NCI-H146 treated with DMSO at 0.1 percent for 48 hours (cell line): Measurements from ENCODE around the gene POLE.

Experiments
- DNase-seq: peaks from one replicate; lab custom pipeline; 2025; ENCODE audit not compliant: unreplicated experiment; lab: John Stamatoyannopoulos, UW

POLE gene

DNA sequence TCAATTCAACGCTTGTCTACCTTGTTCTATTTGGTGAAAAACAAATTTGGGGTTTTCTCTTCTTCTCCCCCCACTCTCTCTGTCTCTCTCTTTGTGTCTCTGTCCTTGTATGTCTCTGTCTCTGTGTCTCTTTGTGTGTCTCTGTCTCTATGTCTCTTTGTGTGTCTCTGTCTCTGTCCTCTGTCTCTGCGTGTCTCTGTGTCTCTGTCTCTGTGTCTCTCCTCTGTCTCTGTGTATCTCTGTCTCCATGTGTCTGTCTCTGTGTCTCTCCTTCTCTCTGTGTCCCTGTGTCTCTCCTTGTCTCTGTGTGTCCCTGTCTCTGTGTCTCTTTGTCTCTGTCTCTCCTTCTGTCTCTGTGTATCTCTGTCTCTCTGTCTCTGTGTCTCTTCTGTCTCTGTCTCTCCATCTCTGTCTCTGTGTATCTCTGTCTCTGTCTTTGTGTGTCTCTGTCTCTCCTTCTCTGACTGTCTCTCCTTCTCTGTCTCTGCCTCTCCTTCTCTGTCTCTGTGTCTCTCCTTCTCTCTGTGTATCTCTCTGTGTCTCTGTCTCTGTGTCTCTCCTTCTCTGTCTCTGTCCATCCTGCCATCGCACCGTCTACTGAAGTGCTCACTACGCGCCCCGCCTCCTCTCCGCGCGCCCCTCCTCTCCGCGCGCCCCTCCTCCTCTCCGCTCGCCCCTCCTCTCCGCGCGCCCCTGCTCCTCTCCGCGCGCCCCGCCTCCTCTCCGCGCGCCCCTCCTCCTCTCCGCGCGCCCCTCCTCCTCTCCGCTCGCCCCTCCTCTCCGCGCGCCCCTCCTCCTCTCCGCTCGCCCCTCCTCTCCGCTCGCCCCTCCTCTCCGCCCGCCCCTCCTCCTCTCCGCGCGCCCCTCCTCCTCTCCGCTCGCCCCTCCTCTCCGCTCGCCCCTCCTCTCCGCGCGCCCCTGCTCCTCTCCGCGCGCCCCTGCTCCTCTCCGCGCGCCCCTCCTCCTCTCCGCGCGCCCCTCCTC lies 89.5 kb downstream of the POLE start:
- DNase-seq: peak; percentile 11

- DNase-seq: no peak
Observed at GRCh38 chr12:132596016-132596415, 91.1 kb downstream of the POLE start.

DNA sequence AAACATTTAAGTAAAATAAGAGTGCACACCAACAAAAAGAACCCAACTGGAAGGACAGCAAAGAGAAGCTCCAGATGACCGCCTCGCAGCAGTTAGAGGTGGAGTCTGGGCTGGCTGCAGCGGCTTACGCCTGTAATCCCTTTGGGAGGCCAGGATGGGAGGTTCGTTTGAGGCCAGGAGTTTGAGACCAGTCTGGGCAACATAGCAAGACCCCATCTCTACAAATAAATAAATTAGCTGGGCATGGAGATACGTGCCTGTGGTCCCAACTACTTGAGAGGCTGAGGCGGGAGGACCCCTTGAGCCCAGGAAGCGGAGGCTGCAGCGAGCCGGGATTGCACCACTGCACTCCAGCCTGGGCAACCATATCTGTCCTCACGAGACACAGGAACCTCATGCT lies 92.0 kb downstream of the POLE start:
- no peak for DNase-seq

- DNase-seq: peak; percentile 98
Observed at GRCh38 chr12:132593938-132594358, 93.2 kb downstream of the POLE start.

GRCh38 chr12:132593521-132593920 lies 93.6 kb downstream of the POLE start:
- no peak for DNase-seq

GRCh38 chr12:132593071-132593470 lies 94.1 kb downstream of the POLE start:
- DNase-seq: no peak

DNA sequence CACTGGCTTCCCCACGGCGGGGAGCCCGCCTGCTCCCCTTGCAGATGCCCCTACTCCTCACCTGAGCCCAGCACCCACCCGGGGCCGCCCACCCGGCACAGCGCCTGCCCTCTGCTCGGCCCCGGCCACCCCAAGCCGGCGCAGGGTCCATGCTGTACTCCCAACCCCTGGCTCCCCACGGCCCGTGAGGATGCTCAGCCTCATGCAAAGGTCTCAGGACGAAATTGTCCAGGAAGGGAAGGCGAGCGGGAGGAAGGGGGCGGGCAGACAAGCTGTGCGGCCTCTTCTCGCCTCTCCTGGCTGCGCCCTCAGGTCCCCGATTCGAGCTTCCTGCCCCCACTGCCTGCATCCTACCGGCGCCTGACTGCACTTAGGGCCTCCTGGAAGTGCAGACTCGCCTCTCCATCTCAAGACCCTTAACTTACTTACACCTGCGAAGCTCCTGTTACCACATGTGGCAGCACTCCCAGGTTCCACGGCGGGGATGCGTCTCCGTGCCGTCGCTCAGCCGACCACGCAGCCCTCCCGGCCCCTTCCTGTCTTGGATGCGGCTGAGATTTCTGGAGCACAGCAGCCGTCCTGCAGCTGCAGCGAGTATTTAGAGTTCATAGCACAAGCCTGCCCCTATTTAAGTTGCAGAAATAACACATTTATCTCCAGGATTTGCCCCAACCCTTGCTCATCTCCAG lies 94.7 kb downstream of the POLE start:
- DNase-seq: no peak

DNA sequence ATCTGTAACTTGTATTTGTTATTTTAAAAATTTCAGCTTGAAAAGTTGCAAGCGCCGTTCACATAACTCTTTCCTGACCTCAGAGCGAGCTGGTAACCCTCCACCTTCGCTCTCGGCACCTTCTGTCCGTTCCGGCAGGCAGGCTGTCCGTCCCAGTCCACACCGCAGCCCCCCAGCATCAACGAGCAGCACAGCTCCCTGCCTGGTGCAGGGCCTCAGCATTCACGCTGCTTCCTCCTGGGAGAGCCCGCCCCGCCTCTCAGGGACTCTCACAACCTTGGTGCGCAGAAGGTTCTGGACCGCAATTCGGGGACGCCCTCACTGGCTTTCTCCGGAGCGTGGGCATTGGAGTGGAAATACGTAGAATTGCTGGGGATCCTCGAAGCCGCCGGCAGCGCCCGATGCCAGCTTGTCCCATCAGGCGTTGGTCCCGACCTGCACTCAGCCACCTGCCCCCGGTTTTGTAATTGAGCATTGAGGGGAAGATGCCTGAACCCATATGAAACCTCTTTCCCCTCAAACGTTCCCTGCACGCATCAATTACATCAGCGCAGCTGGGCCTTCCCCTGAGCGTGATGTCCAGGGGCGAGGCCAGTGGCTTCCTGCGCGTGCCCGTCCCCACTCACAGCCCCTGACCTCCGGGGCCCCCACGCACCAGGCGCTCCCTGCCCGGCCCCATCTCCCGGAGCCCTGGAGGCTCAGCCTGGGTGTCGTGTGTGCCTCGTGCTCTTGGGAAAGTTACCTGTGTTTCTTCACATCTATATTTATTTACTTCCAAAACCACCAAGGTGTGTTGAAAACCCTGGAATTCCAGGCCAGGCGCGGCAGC lies 95.8 kb downstream of the POLE start:
- no peak for DNase-seq

DNA sequence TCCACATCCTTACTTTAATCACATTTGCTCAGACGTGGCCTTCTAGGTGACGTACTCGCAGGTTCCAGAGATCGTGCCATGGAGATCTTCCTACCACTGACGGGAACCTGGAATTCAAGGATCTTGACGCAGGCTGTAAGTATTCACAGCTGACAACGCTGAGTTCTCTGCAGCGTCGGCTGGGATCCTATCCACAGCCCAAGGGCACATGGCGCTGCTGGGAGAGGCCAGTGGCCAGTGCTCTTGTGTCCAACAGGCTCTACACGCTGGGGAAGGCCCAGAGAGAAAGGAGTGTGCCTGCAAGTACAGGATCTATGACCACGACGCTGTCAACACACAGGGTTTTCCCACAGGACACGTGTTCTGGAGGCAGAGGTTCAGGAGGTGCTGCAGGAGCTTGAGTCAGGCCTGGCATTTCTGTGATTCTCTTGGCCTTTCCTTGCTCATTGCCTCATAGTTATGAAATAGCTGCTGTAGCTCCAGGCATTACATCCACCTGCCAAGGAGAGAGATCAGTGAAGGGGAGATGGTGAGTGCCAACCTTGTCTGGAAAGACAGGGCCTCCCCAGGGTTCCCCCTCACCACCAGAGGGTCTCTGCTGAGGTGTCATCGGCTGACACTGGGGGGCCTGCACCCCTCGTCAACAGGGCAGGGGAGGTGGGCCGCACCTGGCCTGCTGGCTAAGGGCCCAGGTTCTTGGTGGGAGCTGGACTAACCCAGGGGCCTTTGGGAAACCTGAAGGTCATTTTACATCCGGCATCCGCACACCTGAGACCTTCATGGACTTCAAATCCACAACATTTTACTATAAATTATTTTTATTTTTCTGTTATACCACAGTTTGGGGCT lies 98.1 kb downstream of the POLE start:
- DNase-seq: no peak

- no peak for DNase-seq
Observed at GRCh38 chr12:132588319-132588718, 98.8 kb downstream of the POLE start.

- no peak for DNase-seq
Observed at GRCh38 chr12:132587781-132588180, 99.4 kb downstream of the POLE start.

GRCh38 chr12:132586929-132587328 lies 100.2 kb downstream of the POLE start:
- DNase-seq: no peak

DNA sequence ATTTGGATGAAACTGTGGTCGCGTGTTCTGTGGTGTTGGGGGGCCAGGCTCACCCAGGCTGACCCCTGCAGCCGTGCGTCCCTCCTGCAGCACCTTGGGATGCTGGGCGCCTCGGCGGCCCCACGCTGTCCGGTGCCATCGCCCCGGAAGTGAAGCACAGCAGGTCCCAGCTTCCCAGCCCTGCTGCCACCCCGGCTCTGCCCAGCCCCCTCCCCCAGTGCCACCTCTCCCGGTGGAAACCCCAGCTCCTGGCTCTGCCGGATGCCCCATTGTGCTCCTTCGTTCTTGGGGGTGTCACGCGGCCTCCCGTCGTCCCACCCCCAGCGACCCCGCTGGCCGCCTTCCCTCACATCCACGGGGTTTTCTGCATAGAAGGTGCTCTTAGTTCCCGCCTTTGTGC lies 102.0 kb downstream of the POLE start:
- DNase-seq: no peak

DNA sequence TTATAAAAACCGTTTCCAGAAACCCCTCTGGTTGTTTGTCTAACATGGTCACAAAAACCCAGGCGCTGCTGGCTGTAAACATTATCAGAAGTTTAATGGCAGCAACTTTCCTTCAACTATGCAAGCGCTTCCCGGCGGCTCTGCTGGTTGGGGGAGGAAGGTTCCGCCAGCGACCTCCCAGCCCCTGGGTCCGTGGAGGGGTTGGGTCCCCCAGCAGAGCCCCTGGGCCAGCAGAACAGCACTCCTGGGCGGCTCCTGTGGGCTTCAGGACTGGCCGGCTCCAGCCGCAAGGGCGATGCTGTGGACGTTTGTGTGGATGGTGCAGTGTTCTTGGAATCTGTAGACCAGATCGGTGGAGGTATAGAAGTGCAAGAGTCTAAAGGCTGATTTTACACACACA lies 102.7 kb downstream of the POLE start:
- no peak for DNase-seq

DNA sequence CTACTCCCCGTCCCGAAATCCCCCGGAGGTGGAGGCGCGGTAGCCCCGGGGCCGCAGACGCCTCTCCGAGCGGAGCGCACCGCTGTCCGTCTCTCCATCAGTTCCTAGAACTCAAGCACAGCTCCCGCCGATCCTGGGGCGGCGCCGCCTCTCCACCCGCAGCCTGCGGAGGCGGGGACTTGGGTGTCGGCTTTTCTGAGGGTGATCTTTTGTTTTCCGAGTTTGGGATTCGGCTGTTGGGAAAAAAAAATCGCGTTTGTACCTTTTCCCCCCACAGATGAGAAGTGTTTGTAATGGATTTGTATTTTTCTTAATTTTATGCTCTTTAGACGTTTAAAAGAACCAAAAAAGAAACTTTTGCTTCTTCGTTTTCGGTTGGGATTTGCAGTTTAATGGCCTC lies 103.4 kb downstream of the POLE start:
- no peak for DNase-seq

- DNase-seq: no peak
Observed at GRCh38 chr12:132583411-132583710, 103.8 kb downstream of the POLE start.

GRCh38 chr12:132582582-132583410 lies 104.3 kb downstream of the POLE start:
- DNase-seq: no peak

GRCh38 chr12:132582058-132582420 lies 105.1 kb downstream of the POLE start:
- DNase-seq: no peak

DNA sequence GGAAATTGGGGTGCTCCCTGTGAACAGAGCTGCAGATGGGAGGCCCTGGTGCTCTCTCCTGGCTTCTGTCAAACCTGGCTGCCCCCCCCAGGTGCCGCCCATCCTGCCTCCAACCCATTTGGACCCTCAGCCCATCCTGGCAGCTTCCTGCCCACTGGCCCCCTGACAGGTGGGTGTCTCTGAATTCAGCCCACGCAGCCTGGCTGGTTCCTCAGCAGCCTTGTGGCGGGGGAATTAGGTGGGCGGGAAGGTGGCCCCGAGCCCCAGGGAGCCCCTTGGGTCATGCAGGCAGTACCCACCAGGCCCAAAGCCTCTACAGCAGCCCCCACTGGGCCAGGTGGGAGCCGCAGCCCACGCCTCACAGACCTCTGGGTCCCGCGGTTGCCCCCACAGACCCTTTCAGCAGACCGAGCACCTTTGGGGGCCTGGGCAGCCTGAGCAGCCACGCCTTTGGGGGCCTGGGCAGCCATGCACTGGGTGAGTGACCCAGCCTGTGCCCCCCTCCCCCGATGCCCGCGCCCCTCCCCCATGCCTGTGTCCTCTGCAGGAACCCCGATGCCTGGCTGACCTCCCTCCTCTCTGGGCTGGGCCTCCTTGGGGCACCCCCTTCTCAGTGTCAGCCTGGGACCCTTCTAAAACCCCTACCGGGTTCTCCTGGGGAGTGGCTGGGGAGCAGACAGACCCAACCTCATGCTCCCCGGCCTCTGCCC lies 105.6 kb downstream of the POLE start:
- DNase-seq: no peak
